Measurements from ENCODE around the gene AMOTL2. TPM values are rescaled to one million over a fixed set of nuclear protein-coding genes. Genes with fewer than 3 reads are reported as not detected.

AMOTL2 gene
- total RNA-seq, 1 experiment from 2014 or later, result 153 TPM

DNA sequence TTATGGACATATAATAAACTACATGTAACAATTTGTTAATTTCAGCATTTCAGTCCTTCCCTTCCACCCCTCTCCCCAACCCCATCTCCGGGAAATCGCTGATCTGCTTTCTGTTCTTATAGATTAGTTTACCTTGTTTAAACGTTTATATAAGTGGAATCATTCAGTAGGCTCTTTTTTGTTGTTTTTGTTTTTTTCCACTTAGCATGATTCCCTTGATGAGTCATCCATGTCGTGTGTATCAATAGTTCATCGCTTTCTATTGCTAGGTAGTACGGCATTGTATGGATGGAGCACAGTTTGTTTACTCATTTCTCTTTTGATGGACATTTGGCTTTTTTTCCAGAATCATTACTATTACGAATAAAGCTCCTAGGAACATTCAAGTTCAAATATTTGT is 23.5 kb upstream of the AMOTL2 start:
- TF ChIP-seq, protein P1, sequence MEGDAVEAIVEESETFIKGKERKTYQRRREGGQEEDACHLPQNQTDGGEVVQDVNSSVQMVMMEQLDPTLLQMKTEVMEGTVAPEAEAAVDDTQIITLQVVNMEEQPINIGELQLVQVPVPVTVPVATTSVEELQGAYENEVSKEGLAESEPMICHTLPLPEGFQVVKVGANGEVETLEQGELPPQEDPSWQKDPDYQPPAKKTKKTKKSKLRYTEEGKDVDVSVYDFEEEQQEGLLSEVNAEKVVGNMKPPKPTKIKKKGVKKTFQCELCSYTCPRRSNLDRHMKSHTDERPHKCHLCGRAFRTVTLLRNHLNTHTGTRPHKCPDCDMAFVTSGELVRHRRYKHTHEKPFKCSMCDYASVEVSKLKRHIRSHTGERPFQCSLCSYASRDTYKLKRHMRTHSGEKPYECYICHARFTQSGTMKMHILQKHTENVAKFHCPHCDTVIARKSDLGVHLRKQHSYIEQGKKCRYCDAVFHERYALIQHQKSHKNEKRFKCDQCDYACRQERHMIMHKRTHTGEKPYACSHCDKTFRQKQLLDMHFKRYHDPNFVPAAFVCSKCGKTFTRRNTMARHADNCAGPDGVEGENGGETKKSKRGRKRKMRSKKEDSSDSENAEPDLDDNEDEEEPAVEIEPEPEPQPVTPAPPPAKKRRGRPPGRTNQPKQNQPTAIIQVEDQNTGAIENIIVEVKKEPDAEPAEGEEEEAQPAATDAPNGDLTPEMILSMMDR (IDR thresholded peaks at IDR 0.05; ENCODE audit: unreplicated experiment), result no peak
- CTCF ChIA-PET, result no interaction called here
- no peaks in the 10 kb centered on the region for H3K4me1 Mint-ChIP-seq (ENCODE audit: low read depth, unreplicated experiment)
- H3K27ac Mint-ChIP-seq (ENCODE audit: unreplicated experiment), result no peak overlapping the region
- H3K9me3 Mint-ChIP-seq (ENCODE audit: low read depth, unreplicated experiment), result peaks cover 17% of the 10 kb centered on the region
- H3K27me3 Mint-ChIP-seq (ENCODE audit: unreplicated experiment), result peaks cover 52% of the 10 kb centered on the region
- no peak overlapping the region for H3K4me3 Mint-ChIP-seq (ENCODE audit: low read depth, unreplicated experiment)
- no peaks in the 10 kb centered on the region for H3K36me3 Mint-ChIP-seq (ENCODE audit: insufficient read depth, unreplicated experiment)
- no peak for DNase-seq
- BruUV-seq (replicated peaks), result no TSS peak
- intact Hi-C loops (cut with micrococcal nuclease; ENCODE audit: unreplicated experiment), result no loop called here

GRCh38 chr3:134395103-134395502 is 20.9 kb upstream of the AMOTL2 start:
- no peak for DNase-seq
- no TSS peak for BruUV-seq (replicated peaks)
- Mint-ChIP-seq H3K4me3 (ENCODE audit: low read depth, unreplicated experiment) (no peak overlapping the region), H3K9me3 (ENCODE audit: low read depth, unreplicated experiment) (peaks cover 6% of the 10 kb centered on the region), H3K27me3 (ENCODE audit: unreplicated experiment) (peaks cover 55% of the 10 kb centered on the region), H3K4me1 (ENCODE audit: low read depth, unreplicated experiment) (no peaks in the 10 kb centered on the region), H3K27ac (ENCODE audit: unreplicated experiment) (no peak overlapping the region), H3K36me3 (ENCODE audit: insufficient read depth, unreplicated experiment) (no peaks in the 10 kb centered on the region)
- TF ChIP-seq, protein P1 (IDR thresholded peaks at IDR 0.05; ENCODE audit: unreplicated experiment), result no peak
- CTCF ChIA-PET, result interaction anchor here (0.7 kb wide), 2 partner anchors 25 to 1319 kb away, joined by 3 to 5 read pairs; no protein-coding TSS in a partner anchor
- intact Hi-C loops (cut with micrococcal nuclease; ENCODE audit: unreplicated experiment), result no loop called here

- DNase-seq, result no peak
- H3K27ac Mint-ChIP-seq (ENCODE audit: unreplicated experiment), result no peak overlapping the region
- intact Hi-C loops (cut with micrococcal nuclease; ENCODE audit: unreplicated experiment), result no loop called here
- peaks cover 9% of the 10 kb centered on the region for H3K9me3 Mint-ChIP-seq (ENCODE audit: low read depth, unreplicated experiment)
- peaks cover 54% of the 10 kb centered on the region for H3K27me3 Mint-ChIP-seq (ENCODE audit: unreplicated experiment)
- no peak overlapping the region for H3K4me3 Mint-ChIP-seq (ENCODE audit: low read depth, unreplicated experiment)
- H3K4me1 Mint-ChIP-seq (ENCODE audit: low read depth, unreplicated experiment), result no peaks in the 10 kb centered on the region
- TF ChIP-seq, protein P1 (IDR thresholded peaks at IDR 0.05; ENCODE audit: unreplicated experiment), result no peak
- CTCF ChIA-PET, result interaction anchor here (0.7 kb wide), 3 partner anchors 25 to 1320 kb away, joined by 3 to 5 read pairs (median 4); no protein-coding TSS in a partner anchor
- BruUV-seq (replicated peaks), result no TSS peak
- no peaks in the 10 kb centered on the region for H3K36me3 Mint-ChIP-seq (ENCODE audit: insufficient read depth, unreplicated experiment)
Measured at GRCh38 chr3:134394380-134394779, 20.1 kb upstream of the AMOTL2 start.

DNA sequence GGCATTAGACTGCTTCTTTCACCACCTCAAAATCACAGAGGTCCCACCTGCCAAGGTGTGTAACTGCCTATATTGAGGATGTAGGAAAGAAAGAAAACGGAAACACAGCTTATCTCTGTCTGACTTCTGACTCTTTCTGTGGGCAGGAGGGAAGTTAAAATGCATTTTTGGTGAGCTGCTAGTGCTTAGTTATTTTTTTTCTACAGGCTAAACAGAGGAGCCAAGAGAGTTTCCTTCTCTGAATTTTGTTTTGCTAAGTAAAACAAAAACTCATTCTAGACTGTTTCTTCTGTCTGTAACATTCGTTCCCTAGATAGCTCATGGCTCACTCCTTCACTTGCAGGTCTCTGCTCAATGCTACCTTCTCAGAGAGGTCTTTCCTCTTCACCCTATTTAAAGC is 18.8 kb upstream of the AMOTL2 start:
- BruUV-seq (replicated peaks), result no TSS peak
- no peaks in the 10 kb centered on the region for H3K36me3 Mint-ChIP-seq (ENCODE audit: insufficient read depth, unreplicated experiment)
- CTCF ChIA-PET, result no interaction called here
- H3K9me3 Mint-ChIP-seq (ENCODE audit: low read depth, unreplicated experiment), result peaks cover 5% of the 10 kb centered on the region
- H3K27ac Mint-ChIP-seq (ENCODE audit: unreplicated experiment), result no peak overlapping the region
- intact Hi-C loops (cut with micrococcal nuclease; ENCODE audit: unreplicated experiment), result no loop called here
- H3K4me3 Mint-ChIP-seq (ENCODE audit: low read depth, unreplicated experiment), result no peak overlapping the region
- DNase-seq, result no peak
- TF ChIP-seq, protein P1 (IDR thresholded peaks at IDR 0.05; ENCODE audit: unreplicated experiment), result no peak
- H3K27me3 Mint-ChIP-seq (ENCODE audit: unreplicated experiment), result peaks cover 52% of the 10 kb centered on the region
- no peaks in the 10 kb centered on the region for H3K4me1 Mint-ChIP-seq (ENCODE audit: low read depth, unreplicated experiment)

Measured in Calu3 (cell line).